SK-N-SH (cell line): ENCODE data around the gene LYL1.
"Not testable (repeated sequence)": the region's sequence is repeated elsewhere in the genome, so short reads cannot be mapped to it uniquely, and the experiment has no call there.

Experiments used
- FOSL2 ChIP-seq: IDR thresholded peaks from 2 replicates; pipeline ENCODE4 v1.4.0; 2012; ENCODE audit warnings: low read depth, mild to moderate bottlenecking, moderate library complexity, borderline replicate concordance
- FOXM1 ChIP-seq: IDR thresholded peaks from 2 replicates; pipeline ENCODE4 v1.4.0; 2012; ENCODE audit warnings: low read depth, mild to moderate bottlenecking
- TCF12 ChIP-seq: IDR thresholded peaks from 2 replicates; pipeline ENCODE4 v1.4.0; 2012
- TF ChIP-seq, protein P1 (sequence below): IDR thresholded peaks from 2 replicates; pipeline ENCODE4 v1.4.0; 2012; ENCODE audit warnings: low read depth, borderline replicate concordance
- TF ChIP-seq, protein P2 (sequence below): fragments of 200-600 bp; sonication (generic); IDR thresholded peaks from 2 replicates; pipeline ENCODE4 v1.6.1; 2017; ENCODE audit warnings: antibody characterized with exemption, mild to moderate bottlenecking, moderate library complexity

DNA sequence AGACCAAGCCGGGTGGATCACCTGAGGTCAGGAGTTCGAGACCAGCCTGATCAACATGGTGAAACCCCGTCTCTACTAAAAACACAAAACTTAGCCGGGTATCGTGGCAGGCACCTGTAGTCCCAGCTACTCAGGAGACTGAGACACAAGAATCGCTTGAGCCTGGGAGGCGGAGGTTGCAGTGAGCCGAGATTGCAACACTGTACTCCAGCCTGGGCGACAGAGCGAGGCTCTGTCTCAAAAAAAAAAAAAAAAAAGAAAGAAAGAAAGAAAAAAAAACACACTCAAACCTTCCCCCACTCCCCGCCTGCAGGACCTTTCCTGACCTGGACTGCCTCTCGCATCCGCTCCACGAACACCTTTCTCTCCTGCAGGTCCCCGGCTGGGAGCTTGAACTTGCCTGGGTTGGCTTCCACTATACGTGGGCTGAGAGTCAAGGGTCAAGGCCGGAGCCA, 46.5 kb upstream of the LYL1 start:
- TF ChIP-seq, protein P1, sequence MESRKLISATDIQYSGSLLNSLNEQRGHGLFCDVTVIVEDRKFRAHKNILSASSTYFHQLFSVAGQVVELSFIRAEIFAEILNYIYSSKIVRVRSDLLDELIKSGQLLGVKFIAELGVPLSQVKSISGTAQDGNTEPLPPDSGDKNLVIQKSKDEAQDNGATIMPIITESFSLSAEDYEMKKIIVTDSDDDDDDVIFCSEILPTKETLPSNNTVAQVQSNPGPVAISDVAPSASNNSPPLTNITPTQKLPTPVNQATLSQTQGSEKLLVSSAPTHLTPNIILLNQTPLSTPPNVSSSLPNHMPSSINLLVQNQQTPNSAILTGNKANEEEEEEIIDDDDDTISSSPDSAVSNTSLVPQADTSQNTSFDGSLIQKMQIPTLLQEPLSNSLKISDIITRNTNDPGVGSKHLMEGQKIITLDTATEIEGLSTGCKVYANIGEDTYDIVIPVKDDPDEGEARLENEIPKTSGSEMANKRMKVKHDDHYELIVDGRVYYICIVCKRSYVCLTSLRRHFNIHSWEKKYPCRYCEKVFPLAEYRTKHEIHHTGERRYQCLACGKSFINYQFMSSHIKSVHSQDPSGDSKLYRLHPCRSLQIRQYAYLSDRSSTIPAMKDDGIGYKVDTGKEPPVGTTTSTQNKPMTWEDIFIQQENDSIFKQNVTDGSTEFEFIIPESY: not testable (repeated sequence)
- TF ChIP-seq, protein P2, sequence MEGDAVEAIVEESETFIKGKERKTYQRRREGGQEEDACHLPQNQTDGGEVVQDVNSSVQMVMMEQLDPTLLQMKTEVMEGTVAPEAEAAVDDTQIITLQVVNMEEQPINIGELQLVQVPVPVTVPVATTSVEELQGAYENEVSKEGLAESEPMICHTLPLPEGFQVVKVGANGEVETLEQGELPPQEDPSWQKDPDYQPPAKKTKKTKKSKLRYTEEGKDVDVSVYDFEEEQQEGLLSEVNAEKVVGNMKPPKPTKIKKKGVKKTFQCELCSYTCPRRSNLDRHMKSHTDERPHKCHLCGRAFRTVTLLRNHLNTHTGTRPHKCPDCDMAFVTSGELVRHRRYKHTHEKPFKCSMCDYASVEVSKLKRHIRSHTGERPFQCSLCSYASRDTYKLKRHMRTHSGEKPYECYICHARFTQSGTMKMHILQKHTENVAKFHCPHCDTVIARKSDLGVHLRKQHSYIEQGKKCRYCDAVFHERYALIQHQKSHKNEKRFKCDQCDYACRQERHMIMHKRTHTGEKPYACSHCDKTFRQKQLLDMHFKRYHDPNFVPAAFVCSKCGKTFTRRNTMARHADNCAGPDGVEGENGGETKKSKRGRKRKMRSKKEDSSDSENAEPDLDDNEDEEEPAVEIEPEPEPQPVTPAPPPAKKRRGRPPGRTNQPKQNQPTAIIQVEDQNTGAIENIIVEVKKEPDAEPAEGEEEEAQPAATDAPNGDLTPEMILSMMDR: not testable (repeated sequence)
- not testable (repeated sequence) for TF ChIP-seq TCF12, FOXM1, FOSL2
